NOMO-1 treated with DMSO at 0.1 percent for 48 hours (cell line): ENCODE measurements around the gene TSHZ2.
"Not testable (repeated sequence)": the region's sequence is repeated elsewhere in the genome, so short reads cannot be mapped to it uniquely, and the experiment has no call there.

Source experiments
- DNase-seq: peaks from one replicate; lab custom pipeline; 2025; ENCODE audit not compliant: unreplicated experiment; lab: John Stamatoyannopoulos, UW

The TSHZ2 gene

DNA sequence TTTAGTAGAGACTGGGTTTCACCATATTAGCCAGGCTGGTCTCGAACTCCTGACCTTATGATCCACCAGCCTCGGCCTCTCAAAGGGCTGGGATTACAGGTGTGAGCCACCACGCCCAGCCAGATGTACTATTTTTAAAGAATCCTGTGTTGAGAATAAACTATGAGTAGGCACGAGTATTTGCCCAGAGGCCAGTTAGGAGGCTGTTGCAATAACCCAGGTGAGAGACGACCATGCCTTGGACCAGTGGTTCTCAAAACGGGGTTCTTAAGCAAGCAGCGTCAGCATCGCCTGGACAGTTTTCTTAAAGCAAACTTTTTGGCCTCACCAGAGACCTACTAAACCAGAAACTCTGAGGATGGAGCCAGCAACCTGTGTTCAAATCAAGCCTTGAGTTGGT is 362.7 kb downstream of the TSHZ2 start:
- DNase-seq: no peak

DNA sequence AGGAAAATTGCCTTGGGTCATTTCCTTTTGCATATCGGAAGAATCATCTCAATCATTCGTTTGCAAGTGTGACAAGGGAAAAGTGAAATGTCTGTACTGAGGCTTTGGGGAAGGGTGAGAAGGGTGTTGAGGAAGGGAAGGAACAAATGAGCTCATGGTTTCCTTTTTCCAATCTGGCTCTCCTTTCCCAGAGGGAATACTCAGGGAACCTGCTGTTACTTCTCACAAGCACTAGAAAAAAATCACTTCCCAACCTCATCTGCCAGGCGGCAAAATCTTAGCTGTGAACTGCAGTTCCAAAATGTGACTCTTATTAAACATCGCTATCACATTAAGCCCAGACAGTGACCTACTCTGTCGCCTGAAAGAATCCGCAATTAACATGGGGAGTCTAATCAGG is 363.4 kb downstream of the TSHZ2 start:
- no peak for DNase-seq

- DNase-seq: no peak
Observed at GRCh38 chr20:53336892-53337291, 364.7 kb downstream of the TSHZ2 start.

- DNase-seq: no peak
Observed at GRCh38 chr20:53337390-53338101, 365.4 kb downstream of the TSHZ2 start.

GRCh38 chr20:53338716-53339115 is 366.6 kb downstream of the TSHZ2 start:
- DNase-seq: no peak

- DNase-seq: no peak
Observed at GRCh38 chr20:53342429-53342828, 370.3 kb downstream of the TSHZ2 start.

DNA sequence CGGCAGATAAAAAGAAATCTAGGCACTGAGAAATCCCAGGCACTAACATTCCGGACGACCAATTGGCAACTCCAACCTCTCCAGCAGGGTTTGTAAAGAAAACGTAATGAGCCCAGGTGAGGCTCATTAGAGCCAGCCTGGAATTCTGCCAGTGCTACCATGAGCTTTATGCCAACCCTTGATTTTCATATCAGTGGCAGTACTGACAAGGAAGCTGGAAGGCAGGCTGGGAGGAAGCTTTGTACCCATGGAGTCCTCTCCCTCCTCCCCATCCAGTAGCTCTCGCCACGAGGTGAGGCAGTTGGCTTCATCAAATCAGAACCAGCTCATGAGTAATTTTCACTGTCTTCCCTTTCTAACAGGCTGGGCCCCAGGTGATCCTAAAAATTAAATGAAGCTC is 371.3 kb downstream of the TSHZ2 start:
- no peak for DNase-seq

DNA sequence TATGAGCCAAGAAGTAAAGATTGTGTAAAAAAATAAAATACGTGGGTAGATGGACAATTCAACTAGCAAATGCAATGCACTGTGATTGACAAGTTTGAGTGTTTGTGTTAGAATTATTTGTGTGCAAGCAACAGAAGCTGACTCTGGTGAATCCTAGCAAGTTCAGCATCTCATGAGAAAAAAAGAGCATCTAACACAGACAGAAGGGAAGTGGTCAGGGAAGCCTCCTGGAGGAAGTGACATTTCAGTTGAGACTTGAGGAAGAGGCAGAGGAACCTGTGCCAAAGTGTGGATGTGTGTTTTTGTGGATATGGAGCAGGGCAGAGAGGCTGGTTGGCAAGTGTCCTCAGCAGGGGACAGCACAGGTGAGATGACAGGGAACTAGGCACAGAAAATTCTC is 372.7 kb downstream of the TSHZ2 start:
- DNase-seq: peak; percentile 41

DNA sequence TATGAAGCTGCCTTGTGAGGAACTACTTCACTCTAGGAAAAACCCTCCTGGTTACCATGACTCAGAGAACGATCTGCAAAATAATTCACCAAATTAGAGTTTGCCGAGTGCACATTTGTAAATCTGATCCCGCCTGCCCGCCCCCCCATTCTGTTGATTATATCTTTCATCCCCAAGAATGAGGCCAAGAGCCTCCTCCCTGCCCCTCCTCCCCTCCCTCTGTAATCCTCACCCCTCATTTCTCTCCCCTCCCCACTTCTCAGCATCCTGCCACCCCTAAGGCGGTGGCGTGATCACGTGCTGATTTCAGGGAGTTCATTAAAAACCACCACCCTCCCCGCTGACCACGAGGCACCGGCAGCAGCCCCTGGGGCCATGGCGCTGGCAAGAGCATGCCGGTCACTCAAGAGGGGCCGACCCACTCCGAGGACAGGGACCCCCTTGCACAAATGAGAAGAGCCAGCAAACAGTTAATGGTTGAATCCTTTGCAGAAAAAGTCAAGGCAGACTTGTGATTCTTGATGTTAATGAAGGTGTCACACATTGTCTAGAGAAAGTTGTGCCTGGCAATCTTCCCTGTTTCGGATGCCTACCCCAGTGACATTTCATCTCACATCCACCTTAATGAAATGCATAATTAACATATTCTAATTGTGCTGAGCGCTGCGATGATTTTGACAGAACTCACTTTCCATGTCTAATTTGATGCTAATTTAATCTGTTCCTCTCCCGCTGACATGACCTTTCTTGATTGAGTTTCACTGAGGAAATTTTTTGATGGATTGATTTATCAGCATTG is 373.6 kb downstream of the TSHZ2 start:
- DNase-seq: no peak

DNA sequence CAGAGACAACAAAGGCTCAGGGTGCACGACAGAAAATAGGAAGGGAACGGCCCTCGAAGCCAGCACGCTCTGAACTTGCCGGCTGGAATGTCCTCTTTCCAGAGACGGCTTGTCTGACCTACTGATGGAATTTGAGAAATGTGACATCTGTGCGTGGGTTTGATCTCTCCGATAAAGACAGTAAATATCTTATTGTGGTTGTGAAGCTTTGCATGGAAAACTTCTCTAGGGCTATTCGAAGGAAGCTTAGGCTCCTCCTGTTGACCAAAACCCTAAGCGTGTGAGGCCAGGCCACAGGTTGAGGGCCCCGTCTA is 374.1 kb downstream of the TSHZ2 start:
- no peak for DNase-seq

DNA sequence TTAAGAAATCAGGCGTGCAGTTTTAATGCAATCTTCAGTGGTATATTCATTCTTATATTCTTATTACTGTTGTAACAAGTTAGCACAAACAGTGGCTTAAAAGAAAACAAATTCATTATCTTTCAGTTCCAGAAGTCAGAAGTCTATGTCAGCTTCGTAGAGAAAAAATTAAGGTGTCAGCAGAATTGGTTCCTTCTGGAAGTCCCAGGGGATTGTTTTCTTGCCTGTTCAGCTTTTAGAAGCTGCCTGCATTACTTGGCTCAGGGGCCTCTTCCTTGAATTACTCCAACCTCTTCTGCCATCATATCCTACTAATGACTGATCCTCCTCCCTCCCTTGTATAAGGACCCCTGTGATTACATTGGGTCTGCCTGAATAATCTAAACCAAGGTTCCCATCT is 377.6 kb downstream of the TSHZ2 start:
- DNase-seq: no peak

DNA sequence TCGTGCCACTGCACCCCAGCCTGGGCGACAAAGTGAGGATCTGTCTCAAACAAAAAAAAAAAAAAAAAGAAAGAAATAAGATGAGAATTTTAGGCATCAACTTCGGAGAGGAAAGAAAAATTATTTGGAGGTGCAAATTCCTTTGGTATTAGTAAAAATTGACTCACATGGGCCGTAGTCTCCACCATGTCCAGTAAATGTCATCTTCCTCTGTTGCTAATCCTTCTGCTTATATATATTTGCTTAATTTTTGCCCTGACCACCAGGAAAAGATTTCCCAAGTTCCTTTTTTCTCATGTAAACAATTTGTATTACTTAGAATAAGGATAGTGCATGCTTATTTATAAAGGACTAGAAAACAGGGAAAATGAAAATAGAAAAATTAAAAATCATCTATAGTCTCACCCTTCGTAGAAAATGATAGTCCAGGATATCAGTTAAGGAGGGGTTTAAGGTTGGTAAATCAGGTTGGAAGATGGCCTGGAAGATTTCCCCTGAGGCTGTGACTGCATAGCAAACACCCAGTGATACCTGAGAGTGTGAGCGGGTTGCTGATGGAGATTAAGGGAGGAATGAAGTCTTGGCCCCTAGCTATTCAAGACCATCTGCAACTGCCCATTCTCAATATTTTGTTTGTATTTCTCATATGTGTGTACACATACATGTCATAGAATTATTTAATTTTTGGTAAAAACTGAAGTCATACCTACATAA is 380.7 kb downstream of the TSHZ2 start:
- DNase-seq: no peak

GRCh38 chr20:53354314-53354713 is 382.2 kb downstream of the TSHZ2 start:
- no peak for DNase-seq

- no peak for DNase-seq
Observed at GRCh38 chr20:53355790-53356189, 383.6 kb downstream of the TSHZ2 start.

GRCh38 chr20:53359425-53359824 is 387.3 kb downstream of the TSHZ2 start:
- DNase-seq: no peak

DNA sequence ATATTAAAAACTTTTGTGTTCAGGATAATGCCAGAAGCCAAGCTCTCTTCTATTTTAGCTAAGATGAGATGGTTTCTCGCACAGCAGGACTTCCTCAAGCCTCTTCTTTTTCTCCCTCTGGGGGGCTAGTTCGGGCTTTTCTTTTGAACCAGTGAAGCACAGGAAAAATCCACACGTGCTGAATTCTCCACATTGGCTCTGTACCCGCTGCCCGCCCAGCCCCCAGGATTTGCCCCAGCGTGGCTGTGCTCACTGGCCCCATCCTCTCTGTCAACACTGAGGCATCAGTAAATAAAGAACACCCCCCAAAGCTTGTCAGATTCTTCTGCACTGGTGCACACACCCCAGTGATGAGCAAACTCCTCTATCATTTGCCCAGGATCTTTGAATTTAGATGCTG is 388.7 kb downstream of the TSHZ2 start:
- DNase-seq: no peak

DNA sequence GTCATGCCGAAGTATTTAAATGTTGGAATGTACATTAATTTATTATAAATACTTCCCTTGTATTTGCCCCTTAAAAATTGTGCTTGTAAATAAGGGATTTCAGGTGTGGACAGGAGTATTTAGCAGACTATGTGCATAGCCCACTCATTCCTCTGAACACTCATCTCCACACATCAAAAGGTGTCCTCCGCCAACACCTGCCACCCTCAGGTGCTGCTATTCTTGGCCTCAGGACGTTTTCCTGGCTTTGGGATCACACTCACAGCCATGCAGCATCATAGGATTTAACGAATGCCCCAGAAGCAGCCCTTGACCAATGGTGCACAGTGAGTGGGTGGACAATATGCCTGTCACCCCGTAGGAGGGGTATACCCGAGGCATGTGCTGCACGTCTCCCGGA is 390.6 kb downstream of the TSHZ2 start:
- no peak for DNase-seq

DNA sequence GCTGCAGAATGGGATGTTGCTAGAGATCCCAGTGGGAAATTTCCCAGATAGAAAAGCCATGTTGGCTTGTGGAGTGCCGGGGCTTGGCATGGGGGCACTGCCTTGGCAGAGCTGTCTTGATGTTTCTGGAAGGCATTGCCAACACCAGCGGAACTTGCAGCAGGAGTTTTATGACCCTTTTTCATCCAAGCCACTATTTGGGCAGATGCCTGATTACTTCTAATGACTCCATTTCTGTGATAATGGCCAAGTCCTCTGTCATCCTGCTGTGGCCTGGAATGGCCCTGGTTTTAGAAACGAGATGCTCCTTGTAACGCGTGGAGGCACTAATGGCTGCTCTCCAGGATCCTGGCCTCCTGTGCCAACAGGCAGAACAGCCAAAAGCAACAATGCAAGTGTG is 392.5 kb downstream of the TSHZ2 start:
- no peak for DNase-seq

DNA sequence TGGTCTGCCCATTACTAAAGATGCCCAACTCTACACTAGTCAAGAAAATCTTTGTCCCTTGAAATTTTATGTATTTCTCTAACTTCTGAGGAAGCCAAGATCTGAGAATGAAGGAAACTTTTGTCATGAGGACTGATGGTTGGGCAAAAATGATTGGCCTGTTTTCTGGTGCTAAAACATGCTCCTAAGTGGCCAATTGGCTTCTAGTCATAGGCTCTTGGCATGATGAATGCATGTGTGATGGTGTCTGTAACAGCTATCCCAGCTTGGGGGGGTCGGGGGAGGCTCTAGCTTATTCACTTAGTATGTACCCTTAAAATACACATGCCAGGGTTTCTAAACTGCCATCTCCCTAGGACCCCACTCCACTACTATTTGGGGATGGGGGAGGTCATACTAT is 392.9 kb downstream of the TSHZ2 start:
- DNase-seq: no peak

DNA sequence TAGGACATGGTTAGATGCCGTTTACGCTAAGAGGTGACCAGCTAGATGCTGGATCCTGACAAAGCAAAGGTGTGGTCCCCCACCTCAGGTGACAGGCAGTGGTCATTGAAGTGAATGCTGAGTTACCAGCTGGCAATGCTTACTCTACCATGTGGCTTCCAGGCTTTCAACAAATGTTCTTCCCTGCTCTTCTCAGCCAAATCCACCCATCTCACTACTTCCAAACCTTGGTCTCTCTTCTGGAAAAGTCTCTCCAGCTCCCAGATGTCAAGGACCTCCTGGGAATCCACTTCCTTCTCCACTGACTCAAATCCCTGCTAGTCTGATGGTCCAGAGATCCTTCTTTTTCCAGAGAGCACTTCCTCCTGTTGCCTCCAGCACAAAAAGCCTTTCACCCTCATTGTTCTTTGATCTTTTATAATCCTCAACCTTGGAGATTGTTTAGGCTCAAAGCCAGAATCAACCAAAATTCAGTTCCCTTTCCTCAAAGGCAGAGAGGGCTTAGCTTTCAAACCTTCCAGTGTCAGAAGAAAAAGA is 393.4 kb downstream of the TSHZ2 start:
- DNase-seq: no peak

GRCh38 chr20:53366928-53367327 is 394.8 kb downstream of the TSHZ2 start:
- not testable (repeated sequence) for DNase-seq

DNA sequence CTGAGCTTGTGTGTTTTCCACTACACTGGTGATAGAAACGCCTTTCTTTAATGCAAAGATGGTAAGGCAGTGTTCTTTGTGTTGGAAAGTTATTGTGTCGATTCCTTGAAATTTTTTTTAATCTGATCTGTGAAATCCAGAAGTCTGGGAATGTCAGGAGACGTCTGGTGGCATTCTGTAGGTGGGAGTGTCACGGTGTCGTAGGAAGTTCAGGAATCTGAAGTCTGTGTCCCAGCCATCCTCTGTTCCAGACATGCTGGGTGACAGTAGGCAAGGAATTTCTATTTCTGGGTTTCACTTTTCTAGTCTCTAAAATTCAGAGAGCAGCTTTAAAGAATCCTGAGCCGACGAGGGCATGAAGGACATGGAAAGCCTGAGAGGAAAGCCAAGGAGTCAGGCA is 397.7 kb downstream of the TSHZ2 start:
- no peak for DNase-seq
